GM21723 (cell line): ENCODE measurements around the gene RGR.

Source experiments
- ATAC-seq: cut with Tn5 transposase; IDR thresholded peaks from one replicate; pipeline ENCODE4 v1.9.1; 2021; ENCODE audit warnings: mild to moderate bottlenecking, moderate library complexity; ENCODE audit not compliant: unreplicated experiment

The RGR gene

GRCh38 chr10:84217746-84218145, 27.1 kb upstream of the RGR start:
- no peak for ATAC-seq

DNA sequence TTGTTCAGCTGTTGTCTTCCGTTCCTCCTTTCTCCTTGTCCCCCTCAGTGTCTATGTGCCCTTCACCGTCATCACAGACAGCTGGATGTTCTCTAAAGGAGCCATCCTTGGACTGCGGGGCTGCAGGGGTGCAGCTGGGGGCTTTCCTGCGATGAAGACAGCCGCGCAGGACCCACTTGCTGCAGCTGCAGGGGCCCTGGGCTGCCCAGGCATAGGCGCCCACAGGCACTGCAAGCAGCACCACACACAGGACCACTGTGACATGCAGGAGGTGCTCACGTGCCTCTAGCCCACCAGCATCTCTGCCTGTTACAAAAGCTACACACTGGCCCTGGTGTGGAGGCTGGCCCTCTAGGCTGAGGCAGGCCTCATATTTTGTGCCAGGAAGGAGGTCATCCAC, 22.9 kb upstream of the RGR start:
- no peak for ATAC-seq

DNA sequence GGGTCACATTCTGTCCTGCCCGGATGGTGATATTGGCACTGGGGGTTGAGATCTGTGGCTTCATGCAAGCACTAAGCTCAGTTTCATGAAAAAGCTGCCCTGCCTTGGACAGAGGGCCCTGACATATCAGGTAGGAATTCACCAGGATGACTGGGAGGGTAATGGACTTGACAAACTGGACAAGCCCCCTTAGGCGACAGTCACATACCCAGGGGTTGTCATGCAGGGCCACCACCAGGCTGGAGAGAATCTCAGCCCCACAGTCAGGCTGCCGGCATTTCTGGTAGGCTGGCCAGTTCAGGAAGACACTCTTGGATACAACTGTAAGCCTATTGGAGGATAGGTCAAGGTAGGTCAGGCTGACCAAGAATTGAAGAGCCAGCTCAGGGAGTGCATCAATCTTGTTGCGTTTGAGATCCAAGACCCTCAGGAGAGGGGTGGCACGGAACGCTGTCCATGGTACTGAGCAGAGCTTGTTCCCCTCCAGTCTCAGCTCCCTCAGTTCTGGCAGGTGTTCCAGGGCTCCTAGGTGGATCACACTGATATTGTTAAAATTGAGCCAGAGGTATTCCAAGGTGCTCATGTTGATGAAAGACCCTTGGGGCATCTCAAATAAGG, 20.3 kb upstream of the RGR start:
- no peak for ATAC-seq

DNA sequence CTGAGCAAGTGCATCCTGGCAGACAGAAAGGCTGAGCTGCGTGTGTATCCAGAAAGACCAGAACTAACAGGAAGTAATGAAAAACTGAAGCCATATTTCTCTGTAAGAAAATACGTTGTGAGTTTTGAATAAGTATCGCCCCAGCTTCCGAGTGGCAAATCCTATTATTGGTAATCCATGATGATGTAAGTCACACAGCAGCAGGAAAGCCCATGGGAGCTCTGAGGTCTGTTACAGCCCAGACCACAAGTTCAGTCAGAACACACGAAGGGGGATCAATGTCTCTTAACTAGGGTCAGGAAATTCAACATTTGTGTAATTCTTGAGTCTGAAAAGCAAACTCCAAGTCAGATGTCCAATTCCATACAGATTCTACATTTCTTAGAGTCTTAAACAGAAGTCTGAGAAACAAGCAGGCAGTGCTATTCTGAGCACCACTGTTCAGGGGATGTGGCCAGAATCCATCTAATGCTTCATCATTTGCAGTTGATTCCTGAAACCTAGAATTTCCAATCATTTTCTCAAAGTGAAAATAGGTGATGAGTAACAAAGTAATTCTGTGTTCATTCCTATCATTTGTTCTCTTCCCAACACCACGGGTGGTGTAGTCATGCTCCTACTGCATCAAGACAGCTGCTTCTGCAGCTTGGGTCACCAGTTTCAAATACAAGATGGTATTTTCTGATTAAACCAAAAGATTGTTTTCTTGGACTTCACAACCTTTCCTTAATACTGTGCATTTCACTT, 19.3 kb upstream of the RGR start, which contains the start of gene LRIT2:
TSS of gene LRIT2 (minus strand) at position 118 of the 747 bp plus-strand sequence. CDS start at position 94, 24 bp downstream.
- ATAC-seq = no peak

- no peak for ATAC-seq
These were observed 18.2 kb upstream of the RGR start for GRCh38 chr10:84226616-84227015.

- no peak for ATAC-seq
These were observed 17.0 kb upstream of the RGR start for GRCh38 chr10:84227810-84228209.

DNA sequence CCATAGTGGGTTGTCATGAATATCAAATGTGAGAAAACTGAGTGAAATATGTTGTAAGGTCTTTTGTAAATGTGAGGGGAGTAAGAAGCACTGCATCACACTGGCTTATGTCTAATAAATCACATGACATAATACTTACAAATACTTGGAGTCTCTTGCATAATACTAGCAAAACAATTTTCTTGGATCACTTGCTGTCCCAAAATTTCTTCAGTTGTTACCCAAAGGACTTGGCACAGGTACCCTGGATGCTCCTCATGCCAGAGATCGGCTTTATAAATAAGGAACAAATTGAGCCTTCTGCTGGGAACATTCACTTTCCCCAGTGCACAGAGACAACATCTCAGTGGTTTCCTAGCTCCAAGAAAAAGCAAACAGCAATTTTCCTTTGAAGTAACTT, 14.5 kb upstream of the RGR start:
- no peak for ATAC-seq

- no peak for ATAC-seq
These were observed 12.5 kb upstream of the RGR start for GRCh38 chr10:84232376-84232775.

GRCh38 chr10:84233940-84234339, 10.9 kb upstream of the RGR start:
- no peak for ATAC-seq

GRCh38 chr10:84234479-84234878, 10.4 kb upstream of the RGR start:
- no peak for ATAC-seq

GRCh38 chr10:84235096-84235495, 9.8 kb upstream of the RGR start:
- no peak for ATAC-seq

- ATAC-seq = no peak
These were observed 8.1 kb upstream of the RGR start for GRCh38 chr10:84236807-84237198.

- no peak for ATAC-seq
These were observed 7.4 kb upstream of the RGR start for GRCh38 chr10:84237199-84238051.

- ATAC-seq = no peak
These were observed 5.9 kb upstream of the RGR start for GRCh38 chr10:84238909-84239308.

- no peak for ATAC-seq
These were observed 3.6 kb upstream of the RGR start, which contains the start of gene LRIT1 for GRCh38 chr10:84241185-84241790. Gene LRIT1, minus strand, starts transcription at chr10:84241546. Its CDS starts 107 bp downstream, at chr10:84241439.

DNA sequence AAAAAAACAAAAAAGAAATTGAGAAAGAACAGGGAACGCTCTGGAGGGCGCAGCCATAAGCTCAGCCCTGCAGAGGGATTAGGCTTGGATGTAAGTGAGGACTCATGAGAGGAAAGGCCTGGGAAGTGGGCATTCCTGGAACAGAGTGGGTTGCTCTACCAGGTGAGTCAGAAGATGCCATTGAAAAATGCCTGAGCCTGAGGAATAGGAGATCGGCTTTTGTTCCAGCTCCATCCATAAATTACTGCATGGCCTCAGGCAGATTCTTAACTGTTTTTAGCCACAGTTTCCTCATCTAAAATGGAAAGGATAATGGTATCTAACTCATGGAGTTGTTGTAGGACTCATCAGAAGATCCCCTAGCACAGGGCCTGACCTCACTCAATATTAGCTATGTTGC, 1.1 kb upstream of the RGR start:
- ATAC-seq = no peak

DNA sequence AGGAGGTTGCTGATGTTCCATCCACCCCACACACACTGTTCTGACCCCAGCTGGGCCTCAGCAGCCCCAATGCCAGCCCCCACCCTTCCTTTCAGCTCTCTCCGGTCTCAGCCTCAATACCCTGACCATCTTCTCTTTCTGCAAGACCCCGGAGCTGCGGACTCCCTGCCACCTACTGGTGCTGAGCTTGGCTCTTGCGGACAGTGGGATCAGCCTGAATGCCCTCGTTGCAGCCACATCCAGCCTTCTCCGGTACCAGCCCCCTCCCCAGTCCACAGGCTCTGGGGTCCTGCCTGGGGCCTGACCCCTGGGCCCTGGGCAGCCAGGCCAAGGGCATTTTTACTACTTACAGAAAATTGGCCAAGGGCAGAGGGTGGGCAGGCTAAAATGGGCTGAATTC, 2.6 kb downstream of the RGR start:
- no peak for ATAC-seq

- no peak for ATAC-seq
These were observed 3.9 kb downstream of the RGR start for GRCh38 chr10:84248794-84249193.

DNA sequence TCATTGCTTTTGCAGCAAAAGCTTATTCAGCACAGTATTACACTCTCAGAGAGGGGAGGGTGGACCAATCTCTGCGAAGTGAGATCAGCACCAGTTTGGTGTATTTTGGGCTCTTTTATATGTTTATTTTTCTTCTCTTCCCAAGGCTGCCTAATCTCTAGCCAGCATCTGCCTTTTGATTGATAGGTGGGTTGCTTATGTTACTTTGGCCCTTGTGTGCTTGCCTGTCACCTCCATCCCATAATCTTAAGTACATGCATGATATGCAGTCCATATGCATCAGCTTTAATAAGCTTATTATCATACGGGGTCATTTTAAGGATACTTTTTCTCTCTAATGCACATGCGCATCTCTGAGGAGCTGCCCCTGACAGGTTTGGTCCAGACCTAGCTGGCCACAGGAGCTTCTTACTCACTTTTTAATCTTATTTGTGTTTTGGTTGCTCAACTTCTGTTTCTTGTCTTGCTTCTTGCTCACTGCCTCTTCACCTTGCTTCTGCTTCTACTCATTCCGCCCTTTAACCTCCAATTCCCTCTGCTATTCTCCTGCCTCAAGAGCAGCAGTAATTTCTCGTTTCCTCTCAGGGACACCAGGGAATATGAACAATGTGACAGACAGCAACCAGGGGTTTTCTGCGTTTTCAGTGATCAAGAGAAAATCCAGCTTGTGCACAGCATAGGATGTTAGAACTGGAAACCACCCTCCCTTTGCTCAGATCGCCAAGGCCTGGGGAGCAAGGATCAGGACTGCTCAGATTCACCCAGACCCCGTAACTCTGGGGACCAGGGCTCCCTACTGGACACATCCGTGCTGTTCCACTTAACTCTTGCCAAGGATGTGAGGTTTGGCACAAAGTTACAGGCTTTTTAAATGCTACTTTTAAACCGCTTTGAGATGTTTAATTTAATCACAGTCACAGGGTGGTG, 10.0 kb downstream of the RGR start:
- ATAC-seq = no peak
